Astrocyte (in vitro differentiated cells and primary cell): Measurements from ENCODE around the gene S1PR5.

Experiments used
- CTCF ChIP-seq: IDR thresholded peaks from 2 replicates; pipeline ENCODE4 v1.5.1; 2011; ENCODE audit warnings: low read depth, mild to moderate bottlenecking, inconsistent platforms, low read length, moderate library complexity; ENCODE audit not compliant: insufficient read depth
- EZH2 ChIP-seq: IDR thresholded peaks from 2 replicates; pipeline ENCODE4 v1.6.1; 2012; ENCODE audit warnings: mild to moderate bottlenecking, low read length, inconsistent platforms; ENCODE audit not compliant: insufficient read depth

- TF ChIP-seq CTCF (no peak), EZH2 (no peak)
Measured at GRCh38 chr19:10537668-10538067, 20.4 kb upstream of the S1PR5 start.
